H1 (cell line): Measurements from ENCODE around the gene AANAT. TPM values are rescaled to one million over a fixed set of nuclear protein-coding genes. Genes with fewer than 3 reads are reported as not detected.

Experiments
- CTCF ChIA-PET: fragments of 300-600 bp; sonication (Branson Sonifier 250); formaldehyde crosslinking; loops from one replicate; lab custom pipeline; 2021; ENCODE audit not compliant: partially characterized antibody; lab: Charles Lee
- POLR2A ChIA-PET: fragments of 300-600 bp; sonication (Branson Sonifier 250); formaldehyde crosslinking; loops from one replicate; lab custom pipeline; 2021; ENCODE audit warnings: inconsistent platforms; ENCODE audit not compliant: partially characterized antibody; lab: Charles Lee
- DNase-seq, 2 experiments: peaks; one replicate each; pipeline versions ENCODE4 v3.0.0 to v3.0.0-alpha.2; 2010 to 2022; ENCODE audit warnings: low spot score in 2 of 2, low read depth in 1 of 2, mixed read lengths in 1 of 2
- FAIRE-seq: peaks from 2 replicates; lab custom pipeline; 2011; peaks lifted over from hg19 to GRCh38; lab: Jason Lieb, UNC
- H2AFZ ChIP-seq: 2 replicates; pipeline ENCODE4 v1.8.1; 2012; ENCODE audit warnings: low read length, inconsistent platforms
- H2AK5ac ChIP-seq: 2 replicates; pipeline ENCODE4 v1.6.1; 2013; ENCODE audit warnings: low read depth, low read length
- H2BK120ac ChIP-seq: replicated peaks from 2 replicates; pipeline ENCODE3; 2013; ENCODE audit warnings: low read depth, low read length, inconsistent platforms
- H2BK12ac ChIP-seq: 2 replicates; pipeline ENCODE4 v1.6.1; 2013; ENCODE audit warnings: low read depth, low read length
- H2BK15ac ChIP-seq: 2 replicates; pipeline ENCODE4 v1.6.1; 2013; ENCODE audit warnings: low read length
- H2BK20ac ChIP-seq: 2 replicates; pipeline ENCODE4 v1.6.1; 2013; ENCODE audit warnings: low read length
- H2BK5ac ChIP-seq: 2 replicates; pipeline ENCODE4 v1.6.1; 2013; ENCODE audit warnings: low read depth, low read length
- H3K14ac ChIP-seq: 2 replicates; pipeline ENCODE4 v1.6.1; 2013; ENCODE audit warnings: inconsistent platforms; ENCODE audit not compliant: insufficient read length
- H3K18ac ChIP-seq: 2 replicates; pipeline ENCODE4 v1.6.1; 2013; ENCODE audit warnings: low read length; ENCODE audit errors: extremely low read depth
- H3K23ac ChIP-seq: 2 replicates; pipeline ENCODE4 v1.6.1; 2013; ENCODE audit warnings: inconsistent platforms; ENCODE audit not compliant: insufficient read length
- H3K23me2 ChIP-seq: 2 replicates; pipeline ENCODE4 v1.6.1; 2013; ENCODE audit warnings: low read depth, low read length
- H3K27ac ChIP-seq: 2 replicates; pipeline ENCODE4 v1.6.1; 2011; ENCODE audit warnings: low read depth, low read length, inconsistent platforms
- H3K27me3 ChIP-seq, 4 experiments: replicated peaks in 1 of 4; 1 replicate in 1 of 4; 2 replicates in 3 of 4; pipeline versions ENCODE4 v1.6.1 to v1.8.1; 2011 to 2013; ENCODE audit warnings: low read length in 3 of 4, mild to moderate bottlenecking in 3 of 4, inconsistent platforms in 2 of 4, mixed read lengths in 2 of 4, moderate library complexity in 1 of 4; ENCODE audit not compliant: control insufficient read depth in 3 of 4, insufficient read depth in 3 of 4; ENCODE audit errors: extremely low read depth in 1 of 4
- H3K36me3 ChIP-seq, 4 experiments: 2 replicates each; pipeline versions ENCODE4 v1.6.1 to v1.8.1; 2011 to 2013; ENCODE audit warnings: mild to moderate bottlenecking in 4 of 4, low read length in 3 of 4, moderate library complexity in 2 of 4, control low read depth in 1 of 4, inconsistent platforms in 1 of 4; ENCODE audit not compliant: insufficient read depth in 4 of 4, control insufficient read depth in 2 of 4
- H3K4ac ChIP-seq: replicated peaks from 2 replicates; pipeline ENCODE3; 2013; ENCODE audit warnings: low read length, low read depth, mixed read lengths, inconsistent platforms; ENCODE audit not compliant: insufficient read length
- H3K4me1 ChIP-seq, 4 experiments: replicated peaks in 1 of 4; 1 replicate in 1 of 4; 2 replicates in 3 of 4; pipeline versions ENCODE4 v1.6.1 to v1.8.1; 2011 to 2013; ENCODE audit warnings: low read length in 3 of 4, inconsistent platforms in 2 of 4, mixed read lengths in 1 of 4; ENCODE audit not compliant: insufficient read depth in 4 of 4, control insufficient read depth in 3 of 4
- H3K4me2 ChIP-seq, 2 experiments: 2 replicates each; pipeline versions ENCODE4 v1.6.1 to v1.8.1; 2011 to 2013; ENCODE audit warnings: low read depth in 2 of 2, low read length in 2 of 2, control low read depth in 1 of 2, inconsistent platforms in 1 of 2, mild to moderate bottlenecking in 1 of 2; ENCODE audit not compliant: insufficient read depth in 1 of 2
- H3K4me3 ChIP-seq, 4 experiments: fragments of 200-600, 300-600 bp in 1 of 4; sonication (generic), shearing (Covaris generic), sonication (Bioruptor Twin) in 1 of 4; 2 replicates each; pipeline versions ENCODE4 v1.5.1 to v1.8.1; 2011 to 2016; ENCODE audit warnings: low read length in 4 of 4, low read depth in 3 of 4, control low read depth in 2 of 4, inconsistent platforms in 2 of 4, mild to moderate bottlenecking in 2 of 4, mixed read lengths in 1 of 4, moderate library complexity in 1 of 4; ENCODE audit not compliant: insufficient read depth in 2 of 4; ENCODE audit errors: extremely low read depth in 1 of 4
- H3K56ac ChIP-seq: replicated peaks from 2 replicates; pipeline ENCODE3; 2013; ENCODE audit warnings: low read depth, mild to moderate bottlenecking, mixed read lengths, low read length, inconsistent platforms; ENCODE audit not compliant: insufficient read length
- H3K79me1 ChIP-seq: 2 replicates; pipeline ENCODE4 v1.6.1; 2013; ENCODE audit warnings: low read depth, low read length, control low read depth
- H3K79me2 ChIP-seq, 2 experiments: 2 replicates each; pipeline versions ENCODE4 v1.6.1 to v1.8.1; 2012 to 2013; ENCODE audit warnings: low read length in 2 of 2, mild to moderate bottlenecking in 2 of 2, inconsistent platforms in 1 of 2; ENCODE audit not compliant: insufficient read depth in 2 of 2, control insufficient read depth in 1 of 2
- H3K9ac ChIP-seq, 4 experiments: replicated peaks in 1 of 4; 1 replicate in 1 of 4; 2 replicates in 3 of 4; pipeline versions ENCODE4 v1.6.1 to v1.8.1; 2011 to 2013; ENCODE audit warnings: low read depth in 3 of 4, low read length in 3 of 4, control low read depth in 2 of 4, mild to moderate bottlenecking in 2 of 4, moderate library complexity in 2 of 4, inconsistent platforms in 1 of 4; ENCODE audit errors: extremely low read depth in 1 of 4
- H3K9me3 ChIP-seq, 2 experiments: 2 replicates each; pipeline versions ENCODE4 v1.6.1 to v1.8.1; 2012 to 2013; ENCODE audit warnings: mild to moderate bottlenecking in 2 of 2, moderate library complexity in 2 of 2, control low read depth in 1 of 2, inconsistent platforms in 1 of 2, low read depth in 1 of 2, low read length in 1 of 2, mixed read lengths in 1 of 2; ENCODE audit not compliant: insufficient read depth in 2 of 2
- H4K20me1 ChIP-seq, 2 experiments: replicated peaks in 1 of 2; 2 replicates each; pipeline versions ENCODE3 to v1.8.1; 2011 to 2013; ENCODE audit warnings: inconsistent platforms in 2 of 2, low read length in 2 of 2, mild to moderate bottlenecking in 1 of 2; ENCODE audit not compliant: insufficient read depth in 2 of 2, control insufficient read depth in 1 of 2
- H4K5ac ChIP-seq: 2 replicates; pipeline ENCODE4 v1.6.1; 2013; ENCODE audit warnings: low read length, low read depth, mixed read lengths, inconsistent platforms; ENCODE audit not compliant: insufficient read length
- H4K8ac ChIP-seq: 2 replicates; pipeline ENCODE4 v1.8.0; 2013; ENCODE audit warnings: mild to moderate bottlenecking, moderate library complexity, low read length, inconsistent platforms; ENCODE audit not compliant: insufficient read depth; ENCODE audit errors: extremely low read depth
- H4K91ac ChIP-seq: replicated peaks from 2 replicates; pipeline ENCODE3; 2013; ENCODE audit warnings: low read length, mixed read lengths, inconsistent platforms; ENCODE audit not compliant: insufficient read length
- ATF2 ChIP-seq: IDR thresholded peaks from 2 replicates; pipeline ENCODE4 v1.6.1; 2012; ENCODE audit warnings: low read length, inconsistent platforms
- BACH1 ChIP-seq: IDR thresholded peaks from 2 replicates; pipeline ENCODE4 v1.6.1; 2012; ENCODE audit warnings: low read length, improper control_type of control experiment
- CHD2 ChIP-seq: IDR thresholded peaks from 2 replicates; pipeline ENCODE4 v1.6.1; 2012; ENCODE audit warnings: low read length, improper control_type of control experiment
- FOSL1 ChIP-seq: IDR thresholded peaks from 2 replicates; pipeline ENCODE4 v1.6.1; 2011; ENCODE audit warnings: mild to moderate bottlenecking, low read depth, low read length, moderate library complexity; ENCODE audit not compliant: insufficient read depth
- GABPA ChIP-seq: IDR thresholded peaks from 2 replicates; pipeline ENCODE4 v1.6.1; 2011; ENCODE audit warnings: mild to moderate bottlenecking, low read length, moderate library complexity, borderline replicate concordance; ENCODE audit not compliant: insufficient read depth
- HDAC2 ChIP-seq, 2 experiments: fragments of 300-600 bp in 1 of 2; sonication (generic) in 1 of 2; IDR thresholded peaks; 2 replicates each; pipeline ENCODE4 v1.6.1; 2011 to 2012; ENCODE audit warnings: low read depth in 2 of 2, low read length in 2 of 2, mild to moderate bottlenecking in 2 of 2, moderate library complexity in 2 of 2, borderline replicate concordance in 1 of 2, inconsistent platforms in 1 of 2
- MAFK ChIP-seq: IDR thresholded peaks from 2 replicates; pipeline ENCODE4 v1.6.1; 2012; ENCODE audit warnings: low read depth, mild to moderate bottlenecking, improper control_type of control experiment, low read length
- POLR2AphosphoS5 ChIP-seq: IDR thresholded peaks from 2 replicates; pipeline ENCODE4 v1.6.1; 2011; ENCODE audit warnings: low read depth, low read length
- RXRA ChIP-seq: IDR thresholded peaks from 2 replicates; pipeline ENCODE4 v1.6.1; 2011; ENCODE audit warnings: low read depth, mild to moderate bottlenecking, low read length, moderate library complexity; ENCODE audit not compliant: insufficient read depth
- SP4 ChIP-seq: IDR thresholded peaks from 2 replicates; pipeline ENCODE4 v1.6.1; 2012; ENCODE audit warnings: low read length, inconsistent platforms
- TAF1 ChIP-seq: IDR thresholded peaks from 2 replicates; pipeline ENCODE4 v1.6.1; 2011; ENCODE audit warnings: mild to moderate bottlenecking, low read depth, low read length
- WGBS, 2 experiments: shearing (Covaris generic) in 1 of 2; methylation state at CpG; one replicate each; pipeline versions ENCODE4 v1.1.6 to v1.1.7; 2013 to 2015; ENCODE audit warnings: low lambda C conversion rate in 2 of 2, mixed read lengths in 2 of 2, inconsistent platforms in 1 of 2, low coverage in 1 of 2, missing lambda C conversion rate in 1 of 2; ENCODE audit not compliant: insufficient replicate concordance in 2 of 2, insufficient coverage in 1 of 2, insufficient read length in 1 of 2; ENCODE audit errors: extremely low coverage in 1 of 2, missing lambda C conversion rate in 1 of 2; 5-methylcytosine and 5-hydroxymethylcytosine counted together
- polyA plus RNA-seq, 7 experiments: library from polyadenylated mRNA; depleted of rRNA in 3 of 7; stranded (reverse) in 5 of 7; unstranded in 2 of 7; fragments of >200 nt in 5 of 7; fragments of 200-250 nt in 2 of 7; gene quantifications; 1 replicate in 5 of 7; 2 replicates in 1 of 7; 4 replicates in 1 of 7; pipeline versions ENCODE4 v1.2.1 to v1.2.3, GENCODE V29; 2011 to 2013; ENCODE audit warnings: missing spikeins in 2 of 7, mixed read lengths in 2 of 7
- total RNA-seq: library from RNA; stranded (reverse); fragmentation: NEBNext Ultra II Directional; extraction: Animal tissue kit (Norgen Biotek cat#: 25700); gene quantifications from 2 replicates; pipeline ENCODE4 v1.2.1, GENCODE V29; 2021

The AANAT gene
- total and polyA plus RNA-seq, 2 of the 8 experiments (the other 6 are each of a cell fraction or from before 2014, with no cell fraction given): 0.53 TPM; not detected in 1

- no peak overlapping the region for H3K4ac ChIP-seq
- H2BK20ac ChIP-seq: no peak overlapping the region
- peaks cover under 1 to 7% (median 3%) of the 10 kb centered on the region in 4 experiments; a peak in 4 of 7 replicates for H3K4me1 ChIP-seq
- no peak for FAIRE-seq
- CTCF ChIA-PET: interaction anchor here (0.7 to 5.9 kb wide), 7 partner anchors 10 to 560 kb away, joined by 3 to 36 read pairs (median 3); partner anchors contain the start of gene AANAT
- H4K20me1 ChIP-seq: peaks cover 5 to 6% of the 10 kb centered on the region in 2 experiments
- H3K4me3 ChIP-seq: no peak overlapping the region
- no peaks in the 10 kb centered on the region for H3K9me3 ChIP-seq
- H3K79me2 ChIP-seq: no peaks in the 10 kb centered on the region
- no peak overlapping the region for H2BK5ac ChIP-seq
- no peak overlapping the region for H2BK12ac ChIP-seq
- no peaks in the 10 kb centered on the region for H3K36me3 ChIP-seq
- POLR2A ChIA-PET: interaction anchor here (1.4 kb wide), 1 partner anchor 12 kb away, joined by 4 read pairs; no protein-coding TSS in a partner anchor
- no peak overlapping the region for H3K4me2 ChIP-seq
- H3K79me1 ChIP-seq: no peaks in the 10 kb centered on the region
- H2AFZ ChIP-seq: no peak overlapping the region
- H3K9ac ChIP-seq: no peak overlapping the region
- no peak overlapping the region for H3K56ac ChIP-seq
- no peak overlapping the region for H3K18ac ChIP-seq
- 94% methylated on average over 22 of the region's 22 CpGs; no CpG with 5 or more reads in 1 of the 2 experiments for WGBS, 2 experiments
- no peak overlapping the region for H4K5ac ChIP-seq
- no peak overlapping the region for H3K14ac ChIP-seq
- H2BK15ac ChIP-seq: no peak overlapping the region
- H4K91ac ChIP-seq: no peak overlapping the region
- no peak overlapping the region for H2AK5ac ChIP-seq
- no peak overlapping the region for H2BK120ac ChIP-seq
- no peak for DNase-seq
- no peak overlapping the region for H4K8ac ChIP-seq
- H3K27ac ChIP-seq: no peak overlapping the region
- H3K23ac ChIP-seq: no peak overlapping the region
- H3K27me3 ChIP-seq: no peaks in the 10 kb centered on the region
- H3K23me2 ChIP-seq: no peaks in the 10 kb centered on the region
- TF ChIP-seq MAFK: no peak
- no peak for TF ChIP-seq CHD2
- no peak for TF ChIP-seq RXRA
- TF ChIP-seq SP4: no peak
- no peak for TF ChIP-seq HDAC2 (IDR thresholded peaks at IDR 0.05; ENCODE audit: borderline replicate concordance in 1 of 2, low read depth in 2 of 2, low read length in 2 of 2)
- TF ChIP-seq TAF1: no peak
- TF ChIP-seq BACH1: no peak
- TF ChIP-seq FOSL1: no peak
- no peak for TF ChIP-seq POLR2AphosphoS5
- no peak for TF ChIP-seq GABPA
- no peak for TF ChIP-seq ATF2
These were observed 20.2 kb downstream of the AANAT start for GRCh38 chr17:76487451-76488192.
